ENCODE measurements around the gene ADARB2.

DNA sequence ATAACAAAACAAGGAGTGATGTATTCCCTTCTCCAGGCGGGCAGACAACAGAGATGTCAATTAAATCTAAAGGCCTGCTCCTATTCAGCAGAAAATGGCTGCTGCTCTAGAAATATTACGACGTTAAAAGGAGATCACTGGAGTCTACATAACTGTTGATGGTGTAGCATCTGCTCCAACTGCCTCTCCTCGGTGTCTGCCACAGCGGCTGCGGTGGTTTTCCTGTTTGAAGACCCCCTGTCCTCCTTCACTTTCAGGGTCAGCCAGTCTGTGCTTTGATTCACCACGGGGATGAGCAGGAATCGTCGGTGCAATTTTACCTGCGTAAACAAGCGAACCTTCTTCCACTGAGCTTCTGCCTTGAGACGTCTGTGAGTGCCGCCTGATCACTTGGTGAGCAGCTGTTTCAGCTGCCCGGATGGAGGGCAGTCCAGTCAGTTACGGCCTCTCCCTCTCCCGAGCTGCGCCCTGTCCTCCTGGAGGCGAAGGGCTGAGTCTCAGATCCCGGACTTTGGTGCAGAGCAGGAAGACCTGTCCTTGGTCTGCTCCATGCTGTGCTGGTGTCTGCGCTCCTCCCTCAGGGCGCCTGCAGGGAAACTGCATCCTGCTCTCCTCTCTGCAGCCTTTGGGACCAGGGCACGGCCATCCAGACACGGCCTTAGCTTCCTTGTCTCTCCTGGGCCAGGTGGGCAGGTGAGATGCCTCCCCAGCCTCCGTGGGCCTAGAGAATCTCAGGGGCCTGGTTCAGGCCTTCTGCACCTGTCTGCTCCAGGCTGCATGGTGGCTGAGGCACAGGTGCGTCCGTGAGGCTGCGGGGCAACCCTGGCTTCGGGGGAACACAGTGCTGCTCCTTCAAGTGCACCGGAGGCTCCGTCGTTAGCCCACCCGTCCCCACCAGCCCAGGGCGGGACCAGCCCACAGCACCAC lies 326.6 kb downstream of the ADARB2 start:
- TF ChIP-seq POLR2AphosphoS5 (IDR thresholded peaks at IDR 0.05) (no peak), EP300 (IDR thresholded peaks at IDR 0.05) (no peak)

All from suprapubic skin (tissue), 4 donors.